Memory B cell (primary cell): ENCODE data around the gene TUB.

Experiments used
- ATAC-seq: fragments of 150-1000 bp; cut with Tn5 transposase; 2 replicates; pipeline ENCODE4 v1.10.0; 2021; ENCODE audit warnings: low read depth, mild to moderate bottlenecking, moderate library complexity
- DNase-seq, 2 donors: peaks; one replicate each; pipeline ENCODE4 v3.0.0; 2022; ENCODE audit warnings: low spot score in 2 of 2
- H3K27ac Mint-ChIP-seq: one replicate; pipeline ENCODE4 v1.8.0; 2022; ENCODE audit warnings: mild to moderate bottlenecking, moderate library complexity, mixed read lengths
- H3K27me3 Mint-ChIP-seq: one replicate; pipeline ENCODE4 v1.8.0; 2022; ENCODE audit warnings: mixed read lengths
- H3K36me3 Mint-ChIP-seq: one replicate; pipeline ENCODE4 v1.8.0; 2022; ENCODE audit warnings: mild to moderate bottlenecking, mixed read lengths
- H3K4me1 Mint-ChIP-seq: one replicate; pipeline ENCODE4 v1.8.0; 2022; ENCODE audit warnings: mixed read lengths
- H3K4me3 Mint-ChIP-seq: one replicate; pipeline ENCODE4 v1.8.0; 2022; ENCODE audit warnings: mild to moderate bottlenecking, moderate library complexity, mixed read lengths
- H3K9me3 Mint-ChIP-seq: one replicate; pipeline ENCODE4 v1.8.0; 2022; ENCODE audit warnings: mixed read lengths

The TUB gene

DNA sequence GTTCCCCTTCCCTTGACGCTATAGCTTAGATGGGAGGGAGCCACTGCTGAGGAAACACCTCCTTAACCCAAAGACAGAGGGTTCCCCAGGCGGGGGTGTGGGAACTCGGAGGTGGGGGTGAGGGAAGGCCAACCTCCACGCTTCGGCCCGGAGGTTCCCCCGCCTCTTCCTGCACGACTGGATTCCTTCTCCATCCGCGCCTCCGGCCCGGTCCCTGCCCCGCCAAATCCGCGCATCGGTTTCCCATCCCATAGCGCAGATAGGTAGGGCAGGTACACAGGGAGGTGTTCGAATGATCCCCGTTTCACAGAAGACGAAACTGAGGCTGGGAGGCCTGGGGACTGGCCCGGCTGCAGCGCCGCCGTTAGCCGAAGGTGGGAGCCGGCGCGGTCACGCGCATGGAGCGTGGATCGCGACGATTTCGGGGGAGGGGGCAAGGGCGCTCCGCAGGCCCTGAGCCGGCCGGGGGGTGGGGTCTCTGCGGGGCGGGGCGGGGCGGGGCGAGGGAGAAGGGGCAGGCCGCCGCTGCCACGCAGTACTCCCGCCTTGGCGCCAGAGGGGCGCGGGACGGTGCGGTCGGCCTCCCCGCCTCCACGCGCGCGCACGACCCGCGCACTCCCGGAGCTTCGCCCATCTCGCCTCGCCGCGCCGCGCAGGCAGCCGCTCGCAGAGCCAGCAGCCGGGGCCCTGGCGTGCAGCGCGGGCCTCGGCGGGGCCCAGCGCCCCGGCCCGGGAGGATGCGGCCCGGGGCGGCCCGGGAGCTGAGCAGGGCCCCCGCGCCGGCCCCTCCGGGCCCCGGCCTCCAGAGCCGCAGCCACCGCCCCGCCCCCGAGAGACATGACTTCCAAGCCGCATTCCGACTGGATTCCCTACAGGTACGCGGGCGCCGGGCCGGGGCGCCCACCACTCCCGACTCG is at the start of gene TUB:
Gene TUB (plus strand): TSS at position 538 of the 917 bp plus-strand sequence. CDS start 300 bp downstream, at position 838.
- no peak within 1 kb of the TSS for H3K27ac Mint-ChIP-seq
- H3K27me3 Mint-ChIP-seq: peaks cover 36% of the 10 kb centered on the region
- H3K36me3 Mint-ChIP-seq: no peaks in the 10 kb centered on the region
- H3K4me3 Mint-ChIP-seq: peak within 1 kb of the TSS; percentile 77
- H3K9me3 Mint-ChIP-seq: no peaks in the 10 kb centered on the region
- no peaks in the 10 kb centered on the region for H3K4me1 Mint-ChIP-seq
- DNase-seq (no peak), ATAC-seq (peak; percentile 74)

- Mint-ChIP-seq H3K4me3 (no peak overlapping the region), H3K27ac (no peak overlapping the region), H3K36me3 (no peaks in the 10 kb centered on the region), H3K9me3 (no peaks in the 10 kb centered on the region), H3K4me1 (peaks cover 2% of the 10 kb centered on the region), H3K27me3 (peaks cover 18% of the 10 kb centered on the region)
- ATAC-seq (no peak), DNase-seq (peak in 1 of 2 donors; percentile 10)
These were observed 49.5 kb upstream of the TUB start for GRCh38 chr11:8031248-8032115.

DNA sequence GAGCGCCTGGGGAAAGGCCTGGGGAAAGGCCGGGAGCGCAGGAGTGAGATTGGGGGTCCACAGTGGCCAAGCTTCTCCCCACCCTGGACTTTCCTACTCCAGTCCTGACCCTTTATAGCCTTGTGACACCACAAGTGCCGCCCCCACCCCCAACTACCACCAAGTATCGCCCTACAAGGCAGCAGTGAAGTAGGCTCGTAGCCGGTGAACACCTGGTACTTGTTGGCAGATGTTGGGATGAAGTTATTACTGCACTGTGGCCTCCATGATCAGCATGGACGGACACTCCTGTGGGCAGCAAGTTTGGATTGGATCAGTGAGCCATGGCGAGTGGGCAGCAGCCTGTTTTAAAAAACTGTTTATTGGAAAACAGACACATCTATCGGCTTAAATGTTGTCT is 48.9 kb upstream of the TUB start:
- Mint-ChIP-seq H3K27ac (no peak overlapping the region), H3K4me1 (peaks cover 2% of the 10 kb centered on the region), H3K9me3 (no peaks in the 10 kb centered on the region), H3K4me3 (no peak overlapping the region), H3K36me3 (no peaks in the 10 kb centered on the region), H3K27me3 (peaks cover 18% of the 10 kb centered on the region)
- ATAC-seq: no peak
- DNase-seq: no peak

GRCh38 chr11:8032576-8033304 is 48.3 kb upstream of the TUB start:
- H3K36me3 Mint-ChIP-seq: no peaks in the 10 kb centered on the region
- peaks cover 20% of the 10 kb centered on the region for H3K27me3 Mint-ChIP-seq
- no peak overlapping the region for H3K4me3 Mint-ChIP-seq
- no peaks in the 10 kb centered on the region for H3K9me3 Mint-ChIP-seq
- no peak overlapping the region for H3K27ac Mint-ChIP-seq
- H3K4me1 Mint-ChIP-seq: peaks cover 2% of the 10 kb centered on the region
- no peak for DNase-seq
- ATAC-seq: no peak

DNA sequence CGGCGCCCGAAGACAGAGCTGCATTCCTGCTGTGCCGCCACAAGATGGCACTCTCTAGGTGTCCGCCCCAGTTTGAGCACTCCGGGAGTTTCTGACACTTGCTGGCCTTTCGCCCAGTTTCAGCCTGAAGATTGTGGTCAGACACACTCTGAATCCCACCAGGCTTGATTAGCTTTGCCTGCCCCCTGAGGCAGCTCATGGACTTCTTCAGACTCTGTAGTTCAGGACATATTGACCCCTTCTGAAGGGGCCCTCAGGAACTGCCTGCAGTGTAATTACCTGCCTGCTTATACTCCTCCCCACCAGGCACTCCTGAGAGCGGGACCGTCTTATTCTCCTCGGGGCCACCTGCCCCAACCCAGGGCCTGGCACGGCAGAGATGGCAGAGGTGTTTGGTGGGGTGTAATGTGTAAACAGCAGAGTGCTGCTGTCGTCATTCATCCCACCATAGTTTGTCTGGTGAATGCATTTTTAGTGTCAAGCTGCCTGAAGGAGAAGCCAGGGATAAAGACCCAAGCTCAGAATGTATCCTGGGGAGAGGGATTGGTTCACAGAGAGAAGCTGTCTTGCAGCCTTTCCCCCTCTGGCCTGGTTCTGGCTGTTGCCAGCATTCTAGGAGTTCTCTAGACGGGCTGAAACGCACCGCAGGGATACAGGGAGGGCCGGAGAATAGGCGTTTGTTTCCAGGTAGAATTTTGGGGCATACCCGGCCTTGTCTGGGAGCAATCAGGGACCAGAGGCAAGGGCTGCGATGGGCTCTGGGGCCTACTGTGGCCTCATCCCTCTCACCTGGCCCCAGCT is 47.5 kb upstream of the TUB start:
- ATAC-seq (peak; percentile 84), DNase-seq (peak; percentile 55 to 61)
- H3K36me3 Mint-ChIP-seq: no peaks in the 10 kb centered on the region
- peaks cover 2% of the 10 kb centered on the region for H3K4me1 Mint-ChIP-seq
- no peak overlapping the region for H3K4me3 Mint-ChIP-seq
- peaks cover 24% of the 10 kb centered on the region for H3K27me3 Mint-ChIP-seq
- H3K27ac Mint-ChIP-seq: no peak overlapping the region
- H3K9me3 Mint-ChIP-seq: no peaks in the 10 kb centered on the region

GRCh38 chr11:8034106-8034585 is 46.9 kb upstream of the TUB start:
- H3K36me3 Mint-ChIP-seq: no peaks in the 10 kb centered on the region
- ATAC-seq (no peak), DNase-seq (no peak)
- H3K9me3 Mint-ChIP-seq: no peaks in the 10 kb centered on the region
- peaks cover 24% of the 10 kb centered on the region for H3K27me3 Mint-ChIP-seq
- H3K4me3 Mint-ChIP-seq: no peak overlapping the region
- H3K4me1 Mint-ChIP-seq: peaks cover 2% of the 10 kb centered on the region
- no peak overlapping the region for H3K27ac Mint-ChIP-seq

GRCh38 chr11:8034604-8035190 is 46.3 kb upstream of the TUB start:
- ATAC-seq: no peak
- Mint-ChIP-seq H3K36me3 (no peaks in the 10 kb centered on the region), H3K4me1 (peaks cover 2% of the 10 kb centered on the region), H3K27ac (no peak overlapping the region), H3K27me3 (peaks cover 26% of the 10 kb centered on the region), H3K9me3 (no peaks in the 10 kb centered on the region), H3K4me3 (no peak overlapping the region)
- DNase-seq: peak in 1 of 2 donors; percentile 6

DNA sequence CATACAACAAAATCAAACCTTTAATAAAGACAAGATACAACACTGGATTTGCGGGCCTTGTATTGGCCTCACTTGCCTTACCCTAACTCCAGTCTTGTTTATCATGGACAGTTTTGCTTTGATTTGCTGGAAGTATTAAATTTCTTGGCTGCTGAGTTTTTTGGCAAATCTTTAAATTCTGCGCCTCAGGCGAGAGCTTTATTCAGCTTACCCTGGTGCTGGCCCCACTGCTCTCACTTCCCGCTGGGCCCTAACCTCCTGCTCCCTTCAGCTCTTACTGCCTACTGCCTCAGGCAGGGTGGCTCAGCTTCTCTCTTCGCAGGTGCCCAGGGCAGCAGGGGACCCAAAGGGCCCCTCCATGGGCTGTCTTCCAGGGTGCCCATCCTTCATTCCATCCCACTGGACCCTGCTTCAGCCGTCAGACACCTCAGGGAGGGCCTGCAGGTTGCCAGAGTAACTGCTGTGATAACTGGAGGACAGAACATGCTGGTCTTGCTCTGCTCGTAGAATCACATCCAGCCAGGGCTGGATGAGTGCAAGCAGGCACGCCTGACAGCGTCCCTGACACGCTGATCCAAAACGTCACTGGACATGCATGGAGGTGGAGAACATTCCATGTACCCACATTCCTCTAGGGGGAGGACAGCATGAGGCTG is 45.7 kb upstream of the TUB start:
- H3K4me3 Mint-ChIP-seq: no peak overlapping the region
- no peaks in the 10 kb centered on the region for H3K9me3 Mint-ChIP-seq
- H3K36me3 Mint-ChIP-seq: no peaks in the 10 kb centered on the region
- peaks cover 23% of the 10 kb centered on the region for H3K27me3 Mint-ChIP-seq
- H3K27ac Mint-ChIP-seq: no peak overlapping the region
- DNase-seq (peak in 1 of 2 donors; percentile 7), ATAC-seq (no peak)
- H3K4me1 Mint-ChIP-seq: peaks cover 2% of the 10 kb centered on the region

DNA sequence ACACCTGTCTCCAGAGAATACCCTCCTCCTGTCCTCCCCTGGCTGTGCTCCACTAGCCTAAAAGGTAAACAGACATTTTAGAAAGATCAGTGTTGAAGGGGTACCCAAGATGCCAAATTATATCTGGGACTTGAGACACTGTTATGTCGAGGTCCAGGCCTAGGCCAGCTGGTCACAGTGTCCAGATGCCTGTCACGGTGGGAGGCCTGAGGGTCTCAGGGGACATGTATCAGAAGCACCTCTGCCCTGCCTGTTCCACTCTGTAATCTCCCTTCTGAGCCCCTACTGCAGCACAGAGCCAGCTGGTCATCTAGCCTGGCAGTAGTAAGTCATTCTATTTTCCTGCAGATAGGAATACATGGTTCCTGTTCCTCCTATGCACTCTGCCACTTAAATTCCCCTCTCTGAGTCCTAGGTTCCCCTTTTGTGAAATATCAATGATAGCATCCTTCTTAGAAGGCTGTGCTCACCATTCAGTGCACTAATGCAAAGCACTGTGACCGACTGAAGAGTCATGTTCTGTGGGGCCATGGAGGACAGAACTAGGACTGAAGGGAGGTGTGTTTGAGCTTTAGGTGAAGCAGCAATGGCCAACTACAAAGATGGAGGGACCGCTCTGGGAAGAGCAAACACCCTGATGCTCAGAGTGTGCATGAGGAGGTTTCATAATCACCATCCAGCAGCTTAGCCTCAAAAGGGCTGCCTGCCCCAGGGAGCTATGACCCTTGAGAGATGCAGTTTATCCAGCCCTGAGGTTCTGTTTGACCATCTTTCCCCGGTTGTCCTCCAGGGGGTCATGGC is 44.8 kb upstream of the TUB start:
- Mint-ChIP-seq H3K27me3 (peaks cover 19% of the 10 kb centered on the region), H3K36me3 (no peaks in the 10 kb centered on the region), H3K9me3 (no peaks in the 10 kb centered on the region), H3K4me1 (peaks cover 2% of the 10 kb centered on the region), H3K4me3 (no peak overlapping the region), H3K27ac (no peak overlapping the region)
- peak in 1 of 2 donors; percentile 7 for DNase-seq
- no peak for ATAC-seq

GRCh38 chr11:8036986-8037385 is 44.0 kb upstream of the TUB start:
- H3K36me3 Mint-ChIP-seq: no peaks in the 10 kb centered on the region
- ATAC-seq (no peak), DNase-seq (peak in 1 of 2 donors; percentile 1)
- H3K4me3 Mint-ChIP-seq: no peak overlapping the region
- peaks cover 2% of the 10 kb centered on the region for H3K4me1 Mint-ChIP-seq
- H3K27me3 Mint-ChIP-seq: peaks cover 20% of the 10 kb centered on the region
- no peaks in the 10 kb centered on the region for H3K9me3 Mint-ChIP-seq
- no peak overlapping the region for H3K27ac Mint-ChIP-seq

DNA sequence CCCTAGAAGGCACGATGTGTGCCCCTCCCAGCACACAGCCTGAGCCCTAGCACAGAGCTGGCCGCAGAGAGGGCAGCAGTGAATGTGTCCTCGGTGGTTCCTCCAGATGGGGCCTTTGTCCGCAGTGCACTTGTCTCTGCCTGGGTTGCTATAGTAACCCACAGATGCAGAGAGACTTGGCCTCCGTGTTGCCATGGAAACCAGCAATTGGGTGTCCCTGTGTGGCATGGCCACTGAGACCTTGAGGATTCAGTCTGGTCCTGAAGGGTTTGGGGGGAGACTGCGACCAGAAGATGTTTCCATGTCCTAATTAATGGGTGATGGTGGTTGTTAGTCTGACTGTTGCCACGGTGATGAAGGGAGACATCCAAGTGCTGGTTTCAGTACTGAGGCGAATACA is 42.6 kb upstream of the TUB start:
- no peaks in the 10 kb centered on the region for H3K9me3 Mint-ChIP-seq
- H3K27me3 Mint-ChIP-seq: peaks cover 15% of the 10 kb centered on the region
- ATAC-seq (no peak), DNase-seq (peak in 1 of 2 donors; percentile 4)
- no peaks in the 10 kb centered on the region for H3K36me3 Mint-ChIP-seq
- no peak overlapping the region for H3K4me3 Mint-ChIP-seq
- H3K27ac Mint-ChIP-seq: no peak overlapping the region
- H3K4me1 Mint-ChIP-seq: no peaks in the 10 kb centered on the region
